ENCODE results near the gene TMOD3.

GRCh38 chr15:51904931-51905330 lies 75.5 kb downstream of the TMOD3 start:
- TF ChIP-seq YY1 (IDR thresholded peaks at IDR 0.05; ENCODE audit: insufficient read depth, insufficient read length), result no peak
- no peak for TF ChIP-seq SUZ12 (IDR thresholded peaks at IDR 0.05; ENCODE audit: extremely low read depth, insufficient read depth, insufficient read length)
- TF ChIP-seq ZNF274 (IDR thresholded peaks at IDR 0.05; ENCODE audit: low read depth, low read length), result no peak

All from NT2/D1 (cell line).